Fibroblast of skin of left quadriceps (primary cell): Measurements from ENCODE around the gene HYAL4.
A peak's percentile ranks its signal among the peaks of the same experiment; 100 is the strongest.
"Not testable (repeated sequence)": the region's sequence is repeated elsewhere in the genome, so short reads cannot be mapped to it uniquely, and the experiment has no call there.

ENCODE experiments used
- DNase-seq, 2 experiments: peaks; one replicate each; pipeline ENCODE4 v3.0.0-alpha.2; 2013; ENCODE audit warnings: low read depth in 2 of 2

Gene HYAL4

GRCh38 chr7:123844712-123845219, at the start of gene HYAL4:
Gene HYAL4 (plus strand): TSS chr7:123845169. CDS start chr7:123868274, 23,105 bp downstream.
- no peak for DNase-seq

- no peak for DNase-seq
Observed at GRCh38 chr7:123795917-123796316, 49.1 kb upstream of the HYAL4 start.

DNA sequence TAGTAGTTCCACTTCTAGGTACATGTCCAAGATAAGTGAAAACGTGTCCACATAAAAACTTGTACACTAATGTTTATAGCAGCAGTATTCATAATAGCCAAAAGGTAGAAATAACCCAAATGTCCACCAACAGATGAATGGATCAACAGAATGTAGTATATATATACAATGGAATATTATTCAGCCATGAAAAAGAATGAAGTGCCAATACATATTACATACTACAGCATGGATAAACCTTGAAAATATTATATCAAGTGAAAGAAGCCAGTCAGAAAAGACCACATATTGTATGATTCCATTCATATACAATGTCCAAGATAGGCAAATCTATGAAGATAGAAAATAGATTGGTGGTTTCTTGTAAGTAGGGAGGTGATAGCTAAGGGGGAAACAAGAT, 48.4 kb upstream of the HYAL4 start:
- DNase-seq, result no peak

DNA sequence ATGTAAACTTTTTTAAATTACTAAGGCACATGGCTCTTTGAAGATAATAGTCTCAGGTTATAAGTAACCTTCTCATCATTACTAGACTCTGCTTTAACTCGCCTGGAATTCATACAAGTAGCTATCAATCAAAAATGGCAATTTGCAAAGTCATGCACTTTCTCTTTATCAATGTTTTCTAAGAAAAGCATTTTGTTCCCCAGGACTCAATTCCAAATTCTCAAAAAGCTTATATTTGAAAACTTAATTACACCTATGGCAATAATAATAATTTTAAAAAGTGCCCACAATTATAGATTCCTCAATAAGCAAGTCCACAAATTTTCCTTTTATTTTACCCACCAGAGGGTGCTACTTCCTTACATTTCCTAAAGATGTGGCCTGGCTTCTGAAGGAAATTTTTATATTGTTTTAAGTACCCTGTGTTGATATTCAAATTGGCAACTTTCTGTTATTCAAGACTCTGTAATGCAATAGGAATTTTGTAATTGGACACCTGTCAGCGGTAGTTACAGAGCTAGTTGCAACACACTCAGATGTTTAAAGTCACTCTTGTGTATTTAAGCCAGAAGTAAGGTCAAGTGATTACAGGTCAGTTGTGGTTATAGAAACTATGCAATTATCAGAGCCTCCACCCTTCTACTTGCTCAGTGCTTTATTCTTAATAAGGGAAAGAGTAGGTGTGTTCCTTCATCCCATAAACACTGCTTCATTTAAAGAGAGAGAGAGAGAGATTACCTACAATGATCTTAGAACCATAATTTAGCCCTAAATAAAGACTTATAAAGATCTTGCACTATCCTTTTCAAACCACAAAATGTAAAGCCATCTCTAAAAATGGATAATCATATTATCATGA, 47.1 kb upstream of the HYAL4 start:
- DNase-seq, result peak; percentile 11 to 18

DNA sequence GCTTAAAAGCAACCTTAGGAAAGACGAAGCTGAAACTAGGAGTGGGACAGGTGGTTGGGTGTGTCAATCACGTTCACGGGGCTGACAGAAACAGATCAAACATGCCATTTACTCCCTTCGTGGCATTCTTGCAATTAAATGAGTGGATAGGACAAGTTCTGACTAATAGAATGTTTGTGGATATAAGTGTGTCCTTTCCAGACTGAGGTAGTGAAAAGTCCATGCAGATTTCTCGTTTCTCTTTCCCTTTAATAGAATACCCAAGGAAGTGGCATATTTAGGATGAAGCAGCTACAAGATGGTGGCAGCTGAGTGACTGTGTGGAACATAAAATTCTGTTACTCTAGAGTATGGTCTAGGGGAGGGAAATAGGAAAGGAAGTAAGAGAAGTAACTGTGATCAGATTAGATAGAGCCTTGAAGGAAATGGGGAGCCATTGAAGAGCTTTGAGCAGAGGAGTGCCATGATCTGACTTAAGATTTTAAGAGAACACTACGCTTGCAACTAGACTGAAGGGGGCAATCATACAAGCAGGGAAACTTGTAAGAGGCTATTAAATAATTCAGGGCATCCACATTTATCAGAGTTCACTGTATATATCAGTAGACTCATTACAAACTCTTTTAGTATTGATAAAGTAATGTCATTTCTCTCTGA, 46.3 kb upstream of the HYAL4 start:
- no peak for DNase-seq

DNA sequence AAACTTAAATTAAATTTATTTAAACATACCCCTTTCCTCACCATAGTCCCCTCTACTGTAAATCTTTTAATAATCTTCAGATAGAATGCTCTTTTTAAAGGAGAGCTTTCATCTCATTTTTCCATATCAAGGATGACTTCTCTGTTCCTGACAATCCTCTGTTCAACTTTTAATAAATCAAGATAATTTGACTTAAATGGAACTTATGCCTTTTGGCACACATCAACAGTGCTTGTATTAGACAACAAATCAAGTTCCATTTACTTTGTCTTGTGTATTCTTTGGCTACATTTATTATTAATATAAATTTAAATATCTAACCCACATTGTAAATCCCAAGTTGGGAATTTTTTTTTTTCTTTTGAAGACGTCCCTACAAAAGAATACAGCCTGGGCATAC, 42.7 kb upstream of the HYAL4 start:
- DNase-seq, result no peak

DNA sequence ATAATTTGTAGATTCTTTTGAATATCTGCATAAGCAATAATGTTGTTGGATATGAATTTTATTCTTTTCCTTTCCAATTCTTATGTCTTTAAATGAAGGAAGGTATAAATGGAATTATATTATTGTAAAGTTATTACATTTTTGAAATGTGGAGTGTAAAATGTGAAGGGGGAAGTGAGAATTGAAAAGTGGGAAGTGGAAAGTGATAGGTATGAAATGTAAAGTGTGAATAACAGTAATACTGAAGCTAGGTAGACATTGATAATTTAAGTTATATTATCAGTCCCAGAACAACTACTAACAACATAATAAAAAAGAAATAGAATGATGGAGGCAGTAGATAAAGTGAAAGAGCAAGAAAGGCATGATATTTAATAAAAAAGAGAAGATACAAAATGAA, 39.7 kb upstream of the HYAL4 start:
- DNase-seq, result no peak

- no peak for DNase-seq
Observed at GRCh38 chr7:123809471-123809870, 35.5 kb upstream of the HYAL4 start.

DNA sequence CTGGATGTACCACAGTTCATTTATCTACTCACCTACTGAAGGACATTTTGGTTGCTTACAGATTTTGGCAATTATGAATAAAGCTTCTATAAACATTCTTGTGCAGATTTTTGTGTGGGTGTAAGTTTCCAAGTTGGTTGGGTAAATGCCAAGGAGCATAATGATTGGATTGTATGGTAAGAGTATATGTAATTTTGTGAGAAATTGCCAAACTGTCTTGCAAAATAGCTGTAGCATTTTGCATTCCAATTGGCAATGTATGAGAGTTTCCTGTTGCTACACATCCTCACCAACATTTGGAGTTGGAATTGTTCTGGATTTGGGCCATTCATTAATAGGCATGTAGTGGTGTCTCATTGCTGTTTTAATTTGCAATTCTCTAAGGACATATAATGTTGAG, 33.9 kb upstream of the HYAL4 start:
- no peak for DNase-seq

DNA sequence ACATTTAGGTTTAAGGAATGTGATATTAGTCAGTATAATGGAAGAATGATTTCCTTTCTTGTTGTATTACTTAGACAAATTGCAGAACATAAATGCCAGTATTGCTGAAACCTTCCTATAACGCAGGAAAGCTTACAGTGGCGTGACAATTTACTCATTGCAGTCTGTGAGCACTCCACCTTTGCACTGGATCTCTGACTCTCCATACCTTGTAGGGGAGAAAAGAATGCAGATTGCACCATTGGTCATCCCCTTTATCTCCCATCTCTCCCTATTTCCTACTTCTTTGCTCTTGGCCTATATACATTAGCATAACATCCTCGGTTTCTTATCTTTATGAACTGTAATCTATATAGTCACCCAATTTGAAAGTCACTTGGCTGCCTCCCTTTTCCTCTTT, 28.1 kb upstream of the HYAL4 start:
- no peak for DNase-seq

DNA sequence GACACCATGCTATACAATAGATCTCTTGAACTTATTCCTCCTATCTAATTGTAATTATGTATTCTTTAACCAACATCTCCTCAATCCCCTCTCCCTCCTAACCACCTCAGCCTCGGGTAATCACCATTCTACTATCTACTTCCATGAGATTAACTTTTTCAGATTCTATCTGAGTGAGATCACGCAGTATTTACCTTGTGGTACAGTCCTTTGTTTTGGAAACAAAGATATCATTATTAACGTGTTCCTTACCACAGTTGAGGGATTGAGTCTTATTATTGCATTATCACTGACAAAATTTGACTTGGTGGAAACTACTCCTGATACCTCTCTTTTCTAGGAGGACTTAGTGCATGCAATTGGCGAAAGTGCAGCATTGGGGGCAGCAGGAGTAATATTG, 26.0 kb upstream of the HYAL4 start:
- DNase-seq, result no peak

DNA sequence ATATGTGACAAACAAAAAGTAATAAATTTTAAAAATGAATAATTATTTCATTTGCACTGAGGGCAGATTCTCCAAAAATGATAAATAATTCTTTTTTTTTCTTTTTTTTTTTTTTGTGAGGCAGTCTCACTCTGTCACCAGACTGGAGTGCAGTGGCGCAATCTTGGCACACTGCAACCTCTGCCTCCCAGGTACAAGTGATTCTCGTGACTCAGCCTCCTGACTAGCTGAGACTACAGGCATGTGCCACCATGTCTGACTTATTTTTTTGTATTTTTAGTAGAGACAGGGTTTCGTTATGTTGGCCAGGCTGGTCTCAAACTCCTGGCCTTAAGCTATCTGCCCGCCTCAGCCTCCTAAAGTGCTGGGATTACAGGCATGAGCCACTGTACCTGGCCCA, 25.2 kb upstream of the HYAL4 start:
- DNase-seq, result not testable (repeated sequence)

- no peak for DNase-seq
Observed at GRCh38 chr7:123820864-123821263, 24.1 kb upstream of the HYAL4 start.

DNA sequence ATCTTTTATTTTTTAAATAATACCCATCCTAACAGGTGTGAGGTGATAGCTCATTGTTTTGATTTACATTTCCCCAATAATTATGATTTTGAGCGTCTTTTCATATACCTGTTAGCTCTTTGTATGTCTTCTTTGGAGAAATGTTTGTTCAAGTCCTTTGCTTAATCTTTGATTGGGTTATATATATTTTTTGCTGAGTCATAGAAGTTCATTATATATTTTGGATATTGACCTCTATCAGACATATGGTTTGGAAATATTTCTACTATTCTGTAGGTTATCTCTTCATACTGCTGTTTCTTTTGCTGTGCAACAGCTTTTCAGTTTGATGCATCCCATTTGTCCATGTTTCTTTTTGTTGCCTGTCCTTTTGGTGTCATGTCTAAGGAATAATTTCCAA, 23.6 kb upstream of the HYAL4 start:
- DNase-seq, result no peak

- DNase-seq, result no peak
Observed at GRCh38 chr7:123823898-123824753, 20.8 kb upstream of the HYAL4 start.

- no peak for DNase-seq
Observed at GRCh38 chr7:123824754-123825067, 20.3 kb upstream of the HYAL4 start.

- no peak for DNase-seq
Observed at GRCh38 chr7:123828805-123829204, 16.2 kb upstream of the HYAL4 start.

- DNase-seq, result no peak
Observed at GRCh38 chr7:123836656-123837055, 8.3 kb upstream of the HYAL4 start.

GRCh38 chr7:123839106-123839505, 5.9 kb upstream of the HYAL4 start:
- DNase-seq, result not testable (repeated sequence)

DNA sequence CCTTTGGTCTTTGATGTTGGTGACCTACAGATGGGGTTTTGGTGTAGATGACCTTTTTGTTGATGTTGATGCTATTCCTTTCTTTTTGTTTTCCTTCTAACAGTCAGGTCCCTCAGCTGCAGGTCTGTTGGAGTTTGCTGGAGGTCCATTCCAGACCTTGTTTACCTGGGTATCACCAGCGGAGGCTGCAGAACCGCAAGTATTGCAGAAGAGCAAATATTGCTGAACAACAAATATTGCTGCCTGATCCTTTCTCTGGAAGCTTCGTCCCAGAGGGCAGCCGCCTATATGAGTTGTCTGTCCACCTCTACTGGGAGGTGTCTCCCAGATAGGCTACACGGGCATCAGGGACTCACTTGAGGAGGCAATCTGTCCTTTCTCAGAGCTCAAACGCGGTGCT, 827 bp upstream of the HYAL4 start:
- not testable (repeated sequence) for DNase-seq

DNA sequence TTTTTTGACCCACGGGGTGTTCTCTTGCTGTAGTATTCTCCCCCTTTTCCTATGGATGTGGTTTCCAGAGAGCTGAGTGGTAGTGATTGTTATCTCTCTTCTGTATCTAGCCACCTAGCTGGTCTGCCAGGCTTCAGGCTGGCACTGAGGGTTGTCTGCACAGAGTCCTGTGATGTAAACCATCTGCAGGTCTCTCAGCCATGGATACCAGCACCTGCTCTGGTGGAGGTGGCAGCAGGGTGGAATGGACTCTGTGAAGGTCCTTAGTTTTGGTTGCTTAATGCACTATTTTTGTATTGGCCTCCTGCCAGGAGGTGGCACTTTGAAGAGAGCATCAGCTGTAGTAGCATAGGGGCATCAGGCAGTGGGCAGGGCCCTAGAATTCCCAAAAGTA, 851 bp downstream of the HYAL4 start:
- DNase-seq, result no peak

DNA sequence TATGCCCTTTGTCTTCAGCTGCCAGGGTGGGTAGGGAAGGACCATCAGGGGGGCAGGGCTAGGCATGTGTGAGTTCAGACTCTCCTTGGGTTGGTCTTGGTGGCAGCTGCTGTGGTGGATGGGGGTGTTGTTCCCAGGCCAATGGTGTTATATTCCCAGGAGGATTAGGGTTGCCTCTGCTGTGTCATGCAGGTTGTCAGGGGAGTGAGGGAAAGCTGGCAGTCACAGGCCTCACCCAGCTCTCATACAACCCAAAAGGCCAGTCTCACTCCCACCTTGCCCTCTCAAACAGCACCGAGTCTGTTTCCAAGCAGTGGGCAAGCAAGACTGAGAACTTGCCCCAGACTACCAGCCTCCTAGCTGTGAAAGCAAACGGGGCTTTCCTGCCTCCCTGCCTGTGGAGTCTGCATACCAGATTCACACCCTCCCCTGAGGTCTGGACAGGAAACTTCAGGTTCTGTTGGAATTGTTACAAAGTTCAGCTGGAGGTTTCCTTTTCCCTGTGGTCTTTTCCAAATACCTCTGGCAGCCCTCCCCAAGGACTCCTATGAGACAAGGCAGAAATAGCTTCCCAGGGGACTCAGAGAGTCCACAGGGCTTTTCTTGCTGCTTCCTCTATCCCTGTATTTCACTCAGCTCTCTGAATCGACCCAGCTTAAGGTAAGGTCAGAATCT, 1.4 kb downstream of the HYAL4 start:
- DNase-seq, result no peak
